Activated CD4-positive, CD25-positive, alpha-beta regulatory T cell treated with anti-CD3 and anti-CD28 coated beads, Interleukin-2, amount 50 U/mL, for 24 hours (primary cell): Measurements from ENCODE around the gene PDCD2L.
"Not testable (repeated sequence)": the region's sequence is repeated elsewhere in the genome, so short reads cannot be mapped to it uniquely, and the experiment has no call there.

Source experiments
- ATAC-seq, 2 donors: fragments of 150-1000 bp; cut with Tn5 transposase; one replicate each; pipeline ENCODE4 v1.10.0; 2021; ENCODE audit warnings: mild to moderate bottlenecking in 1 of 2, moderate library complexity in 1 of 2

PDCD2L gene

GRCh38 chr19:34418300-34418699 is 14.1 kb downstream of the PDCD2L start:
- ATAC-seq: no peak

- ATAC-seq: no peak
These were observed 22.0 kb downstream of the PDCD2L start for GRCh38 chr19:34426096-34426661.

- ATAC-seq: peak; percentile 37 to 54
These were observed 24.5 kb downstream of the PDCD2L start for GRCh38 chr19:34428549-34429285.

GRCh38 chr19:34429553-34429952 is 25.4 kb downstream of the PDCD2L start:
- no peak for ATAC-seq

GRCh38 chr19:34430738-34431625 is 26.8 kb downstream of the PDCD2L start:
- ATAC-seq: peak; percentile 35 to 52

- ATAC-seq: no peak
These were observed 27.6 kb downstream of the PDCD2L start for GRCh38 chr19:34431681-34432402.

GRCh38 chr19:34432797-34433196 is 28.6 kb downstream of the PDCD2L start:
- ATAC-seq: no peak

- no peak for ATAC-seq
These were observed 32.5 kb downstream of the PDCD2L start for GRCh38 chr19:34436716-34437115.

GRCh38 chr19:34448191-34448590 is 44.0 kb downstream of the PDCD2L start:
- no peak for ATAC-seq

GRCh38 chr19:34452723-34453122 is 48.5 kb downstream of the PDCD2L start:
- ATAC-seq: no peak

- no peak for ATAC-seq
These were observed 49.9 kb downstream of the PDCD2L start for GRCh38 chr19:34454091-34454490.

- peak; percentile 53 to 72 for ATAC-seq
These were observed 50.5 kb downstream of the PDCD2L start for GRCh38 chr19:34454685-34455084.

GRCh38 chr19:34455783-34456480 is 51.7 kb downstream of the PDCD2L start:
- not testable (repeated sequence) for ATAC-seq

- no peak for ATAC-seq
These were observed 53.2 kb downstream of the PDCD2L start for GRCh38 chr19:34457446-34457845.

- no peak for ATAC-seq
These were observed 54.5 kb downstream of the PDCD2L start for GRCh38 chr19:34458677-34459076.

GRCh38 chr19:34459614-34460013 is 55.4 kb downstream of the PDCD2L start:
- no peak for ATAC-seq

GRCh38 chr19:34461375-34462100 is 57.3 kb downstream of the PDCD2L start:
- no peak for ATAC-seq

- not testable (repeated sequence) for ATAC-seq
These were observed 60.6 kb downstream of the PDCD2L start for GRCh38 chr19:34464785-34465184.

- no peak for ATAC-seq
These were observed 64.2 kb downstream of the PDCD2L start for GRCh38 chr19:34468409-34468808.

- not testable (repeated sequence) for ATAC-seq
These were observed 64.8 kb downstream of the PDCD2L start for GRCh38 chr19:34469026-34469425.

GRCh38 chr19:34471906-34472700 is 67.9 kb downstream of the PDCD2L start:
- no peak for ATAC-seq
